OCI-LY1 (cell line): ENCODE measurements around the gene ZCCHC7.

Experiments
- H2AFZ ChIP-seq: fragments of 200-600 bp; sonication (generic), shearing (Covaris generic); 2 replicates; pipeline ENCODE4 v1.6.0; 2014; ENCODE audit warnings: antibody characterized with exemption, mild to moderate bottlenecking, low read length
- H3F3A ChIP-seq: fragments of 200-600 bp; sonication (generic), shearing (Covaris generic); 2 replicates; pipeline ENCODE4 v1.6.0; 2014; ENCODE audit warnings: mild to moderate bottlenecking, antibody characterized with exemption, low read length, moderate library complexity; ENCODE audit not compliant: insufficient read depth
- H3K27ac ChIP-seq: fragments of 200-600 bp; sonication (generic); 2 replicates; pipeline ENCODE4 v1.5.1; 2014; ENCODE audit warnings: low read length, mixed run types, mild to moderate bottlenecking, low read depth; ENCODE audit not compliant: poor library complexity, severe bottlenecking
- H3K27me3 ChIP-seq: fragments of 200-600 bp; sonication (generic); 2 replicates; pipeline ENCODE4 v1.6.0; 2014; ENCODE audit warnings: antibody characterized with exemption, mild to moderate bottlenecking, low read length, moderate library complexity; ENCODE audit not compliant: insufficient read depth
- H3K36me3 ChIP-seq: fragments of 200-600 bp; sonication (generic); 2 replicates; pipeline ENCODE4 v1.6.1; 2014; ENCODE audit warnings: mild to moderate bottlenecking, antibody characterized with exemption, low read length, moderate library complexity, mixed read lengths; ENCODE audit not compliant: insufficient read depth
- H3K4me1 ChIP-seq: fragments of 200-600 bp; sonication (generic); 2 replicates; pipeline ENCODE4 v1.5.1; 2014; ENCODE audit warnings: mild to moderate bottlenecking, low read length, moderate library complexity; ENCODE audit not compliant: insufficient read depth, severe bottlenecking
- H3K4me2 ChIP-seq: fragments of 200-600 bp; sonication (generic), shearing (Covaris generic); 2 replicates; pipeline ENCODE4 v1.6.1; 2014; ENCODE audit warnings: low read length
- H3K4me3 ChIP-seq: fragments of 200-600 bp; sonication (generic); 2 replicates; pipeline ENCODE4 v1.5.1; 2014; ENCODE audit warnings: low read length, low read depth, mild to moderate bottlenecking, mixed read lengths; ENCODE audit not compliant: poor library complexity, severe bottlenecking
- H3K79me2 ChIP-seq: fragments of 200-600 bp; shearing (Covaris generic); 2 replicates; pipeline ENCODE4 v1.6.1; 2016; ENCODE audit warnings: mixed run types, low read length, mixed read lengths; ENCODE audit not compliant: insufficient read depth
- H3K9ac ChIP-seq: fragments of 200-600 bp; sonication (generic), shearing (Covaris generic); 2 replicates; pipeline ENCODE4 v1.6.1; 2014; ENCODE audit warnings: mild to moderate bottlenecking, low read length, mixed read lengths
- H3K9me2 ChIP-seq: fragments of 200-600 bp; sonication (generic), shearing (Covaris generic); 2 replicates; pipeline ENCODE4 v1.6.1; 2014; ENCODE audit warnings: low read depth, mild to moderate bottlenecking, low read length, mixed read lengths
- H3K9me3 ChIP-seq: fragments of 200-600 bp; shearing (Covaris generic); 2 replicates; pipeline ENCODE4 v1.6.1; 2014; ENCODE audit warnings: low read length, mixed read lengths
- H4K20me1 ChIP-seq: fragments of 200-600 bp; sonication (generic), shearing (Covaris generic); 2 replicates; pipeline ENCODE4 v1.6.0; 2016; ENCODE audit warnings: mild to moderate bottlenecking, low read length; ENCODE audit not compliant: insufficient read depth
- CTCF ChIP-seq: fragments of 200-600 bp; sonication (generic), shearing (Covaris generic); IDR thresholded peaks from 2 replicates; pipeline ENCODE4 v1.5.1; 2017; ENCODE audit warnings: mild to moderate bottlenecking, antibody characterized with exemption, low read length, moderate library complexity, mixed read lengths
- EZH2 ChIP-seq: fragments of 200-600 bp; sonication (generic), shearing (Covaris generic); IDR thresholded peaks from 2 replicates; pipeline ENCODE4 v1.8.0; 2017; ENCODE audit warnings: borderline replicate concordance, mixed run types, mild to moderate bottlenecking, antibody characterized with exemption, low read length, moderate library complexity, mixed read lengths

The ZCCHC7 gene

GRCh38 chr9:37246826-37247225, 126.5 kb downstream of the ZCCHC7 start:
- no peak for TF ChIP-seq CTCF
- no peak for TF ChIP-seq EZH2
- Histone ChIP-seq H3F3A (no peaks in the 10 kb centered on the region), H3K36me3 (peaks cover 50% of the 10 kb centered on the region), H3K27me3 (no peaks in the 10 kb centered on the region), H3K4me3 (no peak overlapping the region), H2AFZ (no peak overlapping the region), H3K27ac (peak overlapping the region; percentile 26), H3K9ac (no peak overlapping the region), H3K9me3 (no peaks in the 10 kb centered on the region), H3K4me2 (no peak overlapping the region), H3K9me2 (no peaks in the 10 kb centered on the region), H3K79me2 (peaks cover 73% of the 10 kb centered on the region), H3K4me1 (peaks cover 38% of the 10 kb centered on the region), H4K20me1 (no peaks in the 10 kb centered on the region)

GRCh38 chr9:37248651-37249163, 128.3 kb downstream of the ZCCHC7 start:
- Histone ChIP-seq H3K27ac (no peak overlapping the region), H3K27me3 (no peaks in the 10 kb centered on the region), H3K4me2 (no peak overlapping the region), H3K79me2 (peaks cover 63% of the 10 kb centered on the region), H2AFZ (no peak overlapping the region), H3K4me3 (no peak overlapping the region), H3K4me1 (peaks cover 31% of the 10 kb centered on the region), H3F3A (no peaks in the 10 kb centered on the region), H3K9ac (no peak overlapping the region), H3K36me3 (peaks cover 65% of the 10 kb centered on the region), H3K9me3 (no peaks in the 10 kb centered on the region), H3K9me2 (no peaks in the 10 kb centered on the region), H4K20me1 (no peaks in the 10 kb centered on the region)
- no peak for TF ChIP-seq CTCF

GRCh38 chr9:37251452-37251851, 131.1 kb downstream of the ZCCHC7 start:
- H3K27me3 ChIP-seq: no peaks in the 10 kb centered on the region
- no peak overlapping the region; the same call in 1 of the 2 replicates for H3K9ac ChIP-seq
- peaks cover 41% of the 10 kb centered on the region for H3K4me1 ChIP-seq
- peak overlapping the region; percentile 26; the same call in 1 of the 2 replicates for H3K4me2 ChIP-seq
- H3K27ac ChIP-seq: peak overlapping the region; percentile 70
- no peak overlapping the region for H2AFZ ChIP-seq
- H3F3A ChIP-seq: no peaks in the 10 kb centered on the region
- H3K4me3 ChIP-seq: peak overlapping the region; percentile 4
- TF ChIP-seq EZH2 (no peak), CTCF (no peak)
- H3K79me2 ChIP-seq: peaks cover 50% of the 10 kb centered on the region
- H3K9me3 ChIP-seq: no peaks in the 10 kb centered on the region
- no peaks in the 10 kb centered on the region for H4K20me1 ChIP-seq
- H3K9me2 ChIP-seq: no peaks in the 10 kb centered on the region
- peaks cover 89% of the 10 kb centered on the region for H3K36me3 ChIP-seq
